ENCODE measurements around the gene KRTAP10-6. TPM values are rescaled to one million over a fixed set of nuclear protein-coding genes. Genes with fewer than 3 reads are reported as not detected.

The KRTAP10-6 gene
- total RNA-seq, 3 donors from 2014 or later = not detected

GRCh38 chr21:44599264-44600029 is 7.1 kb upstream of the KRTAP10-6 start:
- no peak for TF ChIP-seq POLR2AphosphoS5 (IDR thresholded peaks at IDR 0.05)
- no peak for TF ChIP-seq CTCF (IDR thresholded peaks at IDR 0.05)
- TF ChIP-seq POLR2A (IDR thresholded peaks at IDR 0.05) = no peak

GRCh38 chr21:44598061-44598460 is 5.8 kb upstream of the KRTAP10-6 start:
- H3K4me1 ChIP-seq = no peaks in the 10 kb centered on the region
- TF ChIP-seq CTCF (IDR thresholded peaks at IDR 0.05) (no peak), POLR2AphosphoS5 (IDR thresholded peaks at IDR 0.05) (no peak), POLR2A (IDR thresholded peaks at IDR 0.05) (no peak)
- no peak overlapping the region for H3K4me3 ChIP-seq
- H3K27me3 ChIP-seq = peaks cover 0 to 50% of the 10 kb centered on the region in 2 donors
- no peak for DNase-seq (ENCODE audit: low spot score in 2 of 2)
- intact Hi-C loops (cut with DNase I; ENCODE audit: low total_unique reads) = no loop called here
- H3K36me3 ChIP-seq = no peaks in the 10 kb centered on the region
- H3K27ac ChIP-seq = no peak overlapping the region
- H3K9me3 ChIP-seq = peaks cover 0 to 7% of the 10 kb centered on the region in 2 donors

More at GRCh38 chr21:44599264-44600029, 7.1 kb upstream of the KRTAP10-6 start:
- DNase-seq (ENCODE audit: low spot score in 2 of 2) = no peak
- Histone ChIP-seq H3K4me3 (no peak overlapping the region), H3K36me3 (no peaks in the 10 kb centered on the region), H3K27ac (no peak overlapping the region), H3K9me3 (peaks cover 0 to 10% of the 10 kb centered on the region in 2 donors), H3K4me1 (no peaks in the 10 kb centered on the region), H3K27me3 (peaks cover 0 to 60% of the 10 kb centered on the region in 2 donors)
- intact Hi-C loops (cut with DNase I; ENCODE audit: low total_unique reads) = no loop called here

- TF ChIP-seq POLR2A (IDR thresholded peaks at IDR 0.05) (no peak), CTCF (IDR thresholded peaks at IDR 0.05) (no peak), POLR2AphosphoS5 (IDR thresholded peaks at IDR 0.05) (no peak)
- Histone ChIP-seq H3K36me3 (no peaks in the 10 kb centered on the region), H3K4me1 (no peaks in the 10 kb centered on the region), H3K27me3 (peaks cover 0 to 47% of the 10 kb centered on the region in 2 donors), H3K27ac (no peak overlapping the region), H3K4me3 (no peak overlapping the region), H3K9me3 (peaks cover 0 to 7% of the 10 kb centered on the region in 2 donors)
- DNase-seq (ENCODE audit: low spot score in 2 of 2) = no peak
- intact Hi-C loops (cut with DNase I; ENCODE audit: low total_unique reads) = no loop called here
Observed at GRCh38 chr21:44596068-44596725, 3.9 kb upstream of the KRTAP10-6 start.

- Histone ChIP-seq H3K4me3 (no peak overlapping the region), H3K4me1 (no peaks in the 10 kb centered on the region), H3K9me3 (peaks cover 0 to 7% of the 10 kb centered on the region in 2 donors), H3K27ac (no peak overlapping the region), H3K36me3 (no peaks in the 10 kb centered on the region), H3K27me3 (peaks cover 0 to 44% of the 10 kb centered on the region in 2 donors)
- no peak for DNase-seq (ENCODE audit: low spot score in 2 of 2)
- intact Hi-C loops (cut with DNase I; ENCODE audit: low total_unique reads) = no loop called here
- TF ChIP-seq POLR2A (IDR thresholded peaks at IDR 0.05) (no peak), POLR2AphosphoS5 (IDR thresholded peaks at IDR 0.05) (no peak), CTCF (IDR thresholded peaks at IDR 0.05) (no peak)
Observed at GRCh38 chr21:44595524-44595923, 3.2 kb upstream of the KRTAP10-6 start.

GRCh38 chr21:44594406-44594916 is 2.2 kb upstream of the KRTAP10-6 start:
- no peak for TF ChIP-seq POLR2AphosphoS5 (IDR thresholded peaks at IDR 0.05)
- TF ChIP-seq CTCF (IDR thresholded peaks at IDR 0.05) = no peak
- TF ChIP-seq POLR2A (IDR thresholded peaks at IDR 0.05) = no peak

More at GRCh38 chr21:44594406-44594916, 2.2 kb upstream of the KRTAP10-6 start:
- DNase-seq (ENCODE audit: low spot score in 2 of 2) = no peak
- H3K4me3 ChIP-seq = no peak overlapping the region
- peaks cover 0 to 7% of the 10 kb centered on the region in 2 donors for H3K9me3 ChIP-seq
- peaks cover 0 to 33% of the 10 kb centered on the region in 2 donors for H3K27me3 ChIP-seq
- no peaks in the 10 kb centered on the region for H3K36me3 ChIP-seq
- H3K27ac ChIP-seq = no peak overlapping the region
- H3K4me1 ChIP-seq = no peaks in the 10 kb centered on the region
- intact Hi-C loops (cut with DNase I; ENCODE audit: low total_unique reads) = no loop called here
